Panc1 (cell line): ENCODE data around the gene LRRC4B.

ENCODE experiments used
- CTCF ChIP-seq: fragments of 450-650 bp; IDR thresholded peaks from 2 replicates; pipeline ENCODE4 v1.5.1; 2017; ENCODE audit warnings: mild to moderate bottlenecking
- POLR2AphosphoS5 ChIP-seq: IDR thresholded peaks from 2 replicates; pipeline ENCODE4 v1.6.1; 2012; ENCODE audit warnings: mild to moderate bottlenecking, low read depth, low read length, moderate library complexity
- REST ChIP-seq, 2 experiments: IDR thresholded peaks; 2 replicates each; pipeline ENCODE4 v1.6.1; 2011 to 2012; ENCODE audit warnings: low read depth in 2 of 2, control low read depth in 1 of 2, low read length in 1 of 2, mild to moderate bottlenecking in 1 of 2, moderate library complexity in 1 of 2; ENCODE audit not compliant: insufficient read depth in 1 of 2
- SIN3A ChIP-seq: IDR thresholded peaks from 2 replicates; pipeline ENCODE4 v1.6.1; 2012; ENCODE audit warnings: low read depth, mild to moderate bottlenecking, low read length, moderate library complexity, borderline replicate concordance; ENCODE audit not compliant: insufficient read depth
- TCF7L2 ChIP-seq: IDR thresholded peaks from 2 replicates; pipeline ENCODE4 v1.6.1; 2011; ENCODE audit warnings: mild to moderate bottlenecking, low read depth, low read length, inconsistent platforms

GRCh38 chr19:50570997-50571396 is 2.8 kb upstream of the LRRC4B start:
- no peak for TF ChIP-seq CTCF
- TF ChIP-seq POLR2AphosphoS5: no peak
- TF ChIP-seq REST (IDR thresholded peaks at IDR 0.05; ENCODE audit: insufficient read depth in 1 of 2, low read depth in 2 of 2, low read length in 1 of 2): no peak
- TF ChIP-seq SIN3A: no peak
- no peak for TF ChIP-seq TCF7L2
